Vagina (tissue), 2 donors: Measurements from ENCODE around the gene BNC2.

Source experiments
- POLR2A ChIP-seq, 2 donors: fragments of 450-650 bp; IDR thresholded peaks; one replicate each; pipeline ENCODE4 v1.6.1; 2017; ENCODE audit warnings: antibody characterized with exemption in 2 of 2, mild to moderate bottlenecking in 2 of 2, moderate library complexity in 2 of 2
- POLR2AphosphoS5 ChIP-seq, 2 donors: sonication (generic); formaldehyde crosslinking; IDR thresholded peaks; one replicate each; pipeline ENCODE4 v1.9.0; 2017; ENCODE audit warnings: antibody characterized with exemption in 2 of 2, mild to moderate bottlenecking in 2 of 2, low read depth in 1 of 2; ENCODE audit not compliant: insufficient read depth in 1 of 2
- TF ChIP-seq, protein P1 (sequence below), 3 experiments: fragments of 450-650 bp in 2 of 3; fragments of 200-600 bp in 1 of 3; sonication (generic) in 1 of 3; IDR thresholded peaks; one replicate each; pipeline ENCODE4 v1.5.1; 2017 to 2019; ENCODE audit warnings: antibody characterized with exemption in 3 of 3, mild to moderate bottlenecking in 2 of 3, moderate library complexity in 2 of 3

GRCh38 chr9:16370647-16371046, 499.8 kb downstream of the BNC2 start:
- TF ChIP-seq, protein P1, sequence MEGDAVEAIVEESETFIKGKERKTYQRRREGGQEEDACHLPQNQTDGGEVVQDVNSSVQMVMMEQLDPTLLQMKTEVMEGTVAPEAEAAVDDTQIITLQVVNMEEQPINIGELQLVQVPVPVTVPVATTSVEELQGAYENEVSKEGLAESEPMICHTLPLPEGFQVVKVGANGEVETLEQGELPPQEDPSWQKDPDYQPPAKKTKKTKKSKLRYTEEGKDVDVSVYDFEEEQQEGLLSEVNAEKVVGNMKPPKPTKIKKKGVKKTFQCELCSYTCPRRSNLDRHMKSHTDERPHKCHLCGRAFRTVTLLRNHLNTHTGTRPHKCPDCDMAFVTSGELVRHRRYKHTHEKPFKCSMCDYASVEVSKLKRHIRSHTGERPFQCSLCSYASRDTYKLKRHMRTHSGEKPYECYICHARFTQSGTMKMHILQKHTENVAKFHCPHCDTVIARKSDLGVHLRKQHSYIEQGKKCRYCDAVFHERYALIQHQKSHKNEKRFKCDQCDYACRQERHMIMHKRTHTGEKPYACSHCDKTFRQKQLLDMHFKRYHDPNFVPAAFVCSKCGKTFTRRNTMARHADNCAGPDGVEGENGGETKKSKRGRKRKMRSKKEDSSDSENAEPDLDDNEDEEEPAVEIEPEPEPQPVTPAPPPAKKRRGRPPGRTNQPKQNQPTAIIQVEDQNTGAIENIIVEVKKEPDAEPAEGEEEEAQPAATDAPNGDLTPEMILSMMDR (IDR thresholded peaks at IDR 0.05) = no peak
- no peak for TF ChIP-seq POLR2AphosphoS5 (IDR thresholded peaks at IDR 0.05; ENCODE audit: insufficient read depth in 1 of 2, low read depth in 1 of 2)
- TF ChIP-seq POLR2A (IDR thresholded peaks at IDR 0.05) = no peak
